ENCODE results near the gene NRAS.

- TF ChIP-seq EP300 (IDR thresholded peaks at IDR 0.05) (no peak), POLR2AphosphoS5 (IDR thresholded peaks at IDR 0.05) (no peak), POLR2A (IDR thresholded peaks at IDR 0.05) (no peak)
- TF ChIP-seq, protein P1, sequence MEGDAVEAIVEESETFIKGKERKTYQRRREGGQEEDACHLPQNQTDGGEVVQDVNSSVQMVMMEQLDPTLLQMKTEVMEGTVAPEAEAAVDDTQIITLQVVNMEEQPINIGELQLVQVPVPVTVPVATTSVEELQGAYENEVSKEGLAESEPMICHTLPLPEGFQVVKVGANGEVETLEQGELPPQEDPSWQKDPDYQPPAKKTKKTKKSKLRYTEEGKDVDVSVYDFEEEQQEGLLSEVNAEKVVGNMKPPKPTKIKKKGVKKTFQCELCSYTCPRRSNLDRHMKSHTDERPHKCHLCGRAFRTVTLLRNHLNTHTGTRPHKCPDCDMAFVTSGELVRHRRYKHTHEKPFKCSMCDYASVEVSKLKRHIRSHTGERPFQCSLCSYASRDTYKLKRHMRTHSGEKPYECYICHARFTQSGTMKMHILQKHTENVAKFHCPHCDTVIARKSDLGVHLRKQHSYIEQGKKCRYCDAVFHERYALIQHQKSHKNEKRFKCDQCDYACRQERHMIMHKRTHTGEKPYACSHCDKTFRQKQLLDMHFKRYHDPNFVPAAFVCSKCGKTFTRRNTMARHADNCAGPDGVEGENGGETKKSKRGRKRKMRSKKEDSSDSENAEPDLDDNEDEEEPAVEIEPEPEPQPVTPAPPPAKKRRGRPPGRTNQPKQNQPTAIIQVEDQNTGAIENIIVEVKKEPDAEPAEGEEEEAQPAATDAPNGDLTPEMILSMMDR (IDR thresholded peaks at IDR 0.05): no peak
Observed at GRCh38 chr1:114694540-114695310, 21.8 kb downstream of the NRAS start.

Measured in gastroesophageal sphincter (tissue), 3 donors.